HG02884 (cell line): Measurements from ENCODE around the gene TRPM3.

Experiments
- ATAC-seq: cut with Tn5 transposase; IDR thresholded peaks from one replicate; pipeline ENCODE4 v1.9.1; 2021; ENCODE audit warnings: mild to moderate bottlenecking, moderate library complexity; ENCODE audit not compliant: unreplicated experiment

TRPM3 gene

GRCh38 chr9:70852711-70853240 lies 268.6 kb downstream of the TRPM3 start:
- no peak for ATAC-seq

- no peak for ATAC-seq
These were observed 281.2 kb downstream of the TRPM3 start for GRCh38 chr9:70840266-70840665.

- ATAC-seq, result no peak
These were observed 286.1 kb downstream of the TRPM3 start for GRCh38 chr9:70835323-70835722.

- ATAC-seq, result no peak
These were observed 288.9 kb downstream of the TRPM3 start for GRCh38 chr9:70832492-70832891.

GRCh38 chr9:70830618-70831017 lies 290.8 kb downstream of the TRPM3 start:
- no peak for ATAC-seq

GRCh38 chr9:70829591-70830265 lies 291.7 kb downstream of the TRPM3 start:
- ATAC-seq, result no peak

- ATAC-seq, result no peak
These were observed 294.9 kb downstream of the TRPM3 start for GRCh38 chr9:70826562-70826961.

- ATAC-seq, result no peak
These were observed 298.1 kb downstream of the TRPM3 start for GRCh38 chr9:70823284-70823683.

- ATAC-seq, result no peak
These were observed 304.1 kb downstream of the TRPM3 start for GRCh38 chr9:70817311-70817710.

GRCh38 chr9:70816891-70817290 lies 304.5 kb downstream of the TRPM3 start:
- ATAC-seq, result no peak

GRCh38 chr9:70816316-70816715 lies 305.1 kb downstream of the TRPM3 start:
- no peak for ATAC-seq

- ATAC-seq, result no peak
These were observed 306.8 kb downstream of the TRPM3 start for GRCh38 chr9:70814597-70814996.

- ATAC-seq, result no peak
These were observed 308.3 kb downstream of the TRPM3 start for GRCh38 chr9:70813141-70813540.

- ATAC-seq, result no peak
These were observed 309.8 kb downstream of the TRPM3 start for GRCh38 chr9:70811638-70812037.

- no peak for ATAC-seq
These were observed 314.5 kb downstream of the TRPM3 start for GRCh38 chr9:70806875-70807274.

GRCh38 chr9:70805949-70806348 lies 315.5 kb downstream of the TRPM3 start:
- ATAC-seq, result no peak

GRCh38 chr9:70802758-70803436 lies 318.5 kb downstream of the TRPM3 start:
- no peak for ATAC-seq

- no peak for ATAC-seq
These were observed 319.2 kb downstream of the TRPM3 start for GRCh38 chr9:70802206-70802605.

GRCh38 chr9:70801181-70801829 lies 320.1 kb downstream of the TRPM3 start:
- ATAC-seq, result no peak

- no peak for ATAC-seq
These were observed 323.4 kb downstream of the TRPM3 start for GRCh38 chr9:70798018-70798417.

GRCh38 chr9:70795841-70796240 lies 325.6 kb downstream of the TRPM3 start:
- ATAC-seq, result no peak

GRCh38 chr9:70792796-70793195 lies 328.6 kb downstream of the TRPM3 start:
- no peak for ATAC-seq
